Uterus (tissue), 4 donors: ENCODE measurements around the gene FOXA2. TPM values are rescaled to one million over a fixed set of nuclear protein-coding genes. Genes with fewer than 3 reads are reported as not detected.
A peak's percentile ranks its signal among the peaks of the same experiment; 100 is the strongest.

Experiments used
- DNase-seq, 2 donors: peaks; one replicate each; pipeline ENCODE4 v3.0.0-alpha.2; 2019 to 2020
- H3K27ac ChIP-seq, 2 donors: fragments of 200-600 bp; sonication (generic); 1 replicate in 1 of 2; 2 replicates in 1 of 2; pipeline ENCODE4 v1.5.1; 2016 to 2018
- H3K27me3 ChIP-seq, 2 donors: fragments of 200-600 bp; sonication (generic); one replicate each; pipeline ENCODE4 v1.5.1; 2018 to 2019; ENCODE audit warnings: control low read depth in 1 of 2
- H3K36me3 ChIP-seq, 2 donors: fragments of 200-600 bp; sonication (generic); one replicate each; pipeline ENCODE4 v1.5.1; 2019; ENCODE audit warnings: control low read depth in 1 of 2
- H3K4me1 ChIP-seq, 2 donors: fragments of 200-600 bp; sonication (generic); one replicate each; pipeline ENCODE4 v1.5.1; 2018 to 2019; ENCODE audit warnings: control low read depth in 1 of 2
- H3K4me3 ChIP-seq, 2 donors: fragments of 200-600 bp; sonication (generic); 1 replicate in 1 of 2; 2 replicates in 1 of 2; pipeline ENCODE4 v1.5.1; 2018 to 2019; ENCODE audit warnings: mild to moderate bottlenecking in 1 of 2
- H3K9me3 ChIP-seq, 2 donors: fragments of 200-600 bp; sonication (generic); one replicate each; pipeline ENCODE4 v1.5.1; 2019; ENCODE audit warnings: control low read depth in 1 of 2
- POLR2A ChIP-seq, 2 donors: fragments of 450-650 bp; IDR thresholded peaks; one replicate each; pipeline ENCODE4 v1.6.1; 2016; ENCODE audit warnings: antibody characterized with exemption in 2 of 2, mild to moderate bottlenecking in 1 of 2, moderate library complexity in 1 of 2
- intact Hi-C: fragments of 100-400 bp; cut with DNase I; formaldehyde crosslinking; loops from one replicate; pipeline ENCODE4 v1.15.1; 2023; ENCODE audit warnings: low total_unique reads
- total RNA-seq, 4 donors: library from RNA; depleted of rRNA in 3 of 4; stranded (reverse); fragments of >200 nt in 3 of 4; gene quantifications; one replicate each; pipeline versions ENCODE4 v1.1.0 to v1.2.4, GENCODE V29; 2014 to 2023
- TF ChIP-seq, protein P1 (sequence below), 4 experiments: fragments of 200-600 bp in 2 of 4; fragments of 450-650 bp in 2 of 4; sonication (generic) in 2 of 4; IDR thresholded peaks; one replicate each; pipeline ENCODE4 v1.5.1; 2016 to 2019; ENCODE audit warnings: antibody characterized with exemption in 4 of 4, mild to moderate bottlenecking in 2 of 4, moderate library complexity in 1 of 4
- donor health status: DM: yes; HTN: yes; CAD: no.

FOXA2 gene
- total RNA-seq, 4 donors from 2014 or later, result 0.14 TPM; not detected in 3

DNA sequence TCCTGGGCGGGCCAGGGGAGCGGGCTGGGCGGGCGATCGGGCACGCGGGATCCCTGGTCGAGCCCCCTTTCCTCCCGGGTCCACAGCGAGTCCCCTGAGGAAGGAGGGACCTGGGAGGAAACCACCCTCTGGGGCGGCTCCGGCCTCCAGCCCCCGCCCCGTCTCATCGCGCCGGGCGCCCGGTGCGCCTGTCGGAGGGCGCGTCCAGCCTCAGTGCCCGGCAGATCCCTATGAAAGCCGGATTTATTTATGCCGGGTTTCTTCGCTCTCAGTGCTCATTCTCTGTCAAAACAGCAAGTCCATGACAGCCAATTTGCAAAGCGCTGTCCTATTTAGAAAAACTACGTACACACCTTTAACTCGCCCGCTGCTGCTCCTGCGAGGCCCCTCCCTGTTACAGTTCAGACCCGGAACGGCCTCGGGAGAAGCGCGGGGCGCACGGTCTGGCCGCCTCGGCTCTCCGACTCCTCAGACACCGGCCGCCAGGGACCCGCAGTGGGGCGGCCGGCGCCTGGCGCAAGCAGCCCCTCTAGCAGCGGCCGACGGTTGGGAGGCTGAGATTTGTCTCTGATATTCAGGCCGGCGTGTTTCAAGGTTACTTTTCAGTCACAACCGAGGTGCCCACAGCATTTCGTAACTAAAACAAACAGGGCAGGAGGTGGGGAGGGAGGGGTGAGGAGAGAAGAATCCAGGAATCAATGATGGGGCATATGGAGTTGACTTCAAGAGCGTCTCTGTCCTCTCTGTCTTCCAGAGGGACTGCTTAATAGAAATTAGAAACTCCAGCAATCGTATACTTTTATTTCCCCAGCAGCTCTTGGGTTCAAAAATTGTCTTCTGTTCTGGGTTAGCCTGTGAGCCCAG lies 782 bp upstream of the FOXA2 start:
- Histone ChIP-seq H3K4me1 (peaks cover 0 to 6% of the 10 kb centered on the region in 2 donors), H3K27ac (no peak overlapping the region), H3K27me3 (peaks cover 0 to 57% of the 10 kb centered on the region in 2 donors), H3K4me3 (no peak overlapping the region), H3K9me3 (no peaks in the 10 kb centered on the region), H3K36me3 (no peaks in the 10 kb centered on the region)
- intact Hi-C loops, result no loop called here
- no peak for DNase-seq
- TF ChIP-seq, protein P1, sequence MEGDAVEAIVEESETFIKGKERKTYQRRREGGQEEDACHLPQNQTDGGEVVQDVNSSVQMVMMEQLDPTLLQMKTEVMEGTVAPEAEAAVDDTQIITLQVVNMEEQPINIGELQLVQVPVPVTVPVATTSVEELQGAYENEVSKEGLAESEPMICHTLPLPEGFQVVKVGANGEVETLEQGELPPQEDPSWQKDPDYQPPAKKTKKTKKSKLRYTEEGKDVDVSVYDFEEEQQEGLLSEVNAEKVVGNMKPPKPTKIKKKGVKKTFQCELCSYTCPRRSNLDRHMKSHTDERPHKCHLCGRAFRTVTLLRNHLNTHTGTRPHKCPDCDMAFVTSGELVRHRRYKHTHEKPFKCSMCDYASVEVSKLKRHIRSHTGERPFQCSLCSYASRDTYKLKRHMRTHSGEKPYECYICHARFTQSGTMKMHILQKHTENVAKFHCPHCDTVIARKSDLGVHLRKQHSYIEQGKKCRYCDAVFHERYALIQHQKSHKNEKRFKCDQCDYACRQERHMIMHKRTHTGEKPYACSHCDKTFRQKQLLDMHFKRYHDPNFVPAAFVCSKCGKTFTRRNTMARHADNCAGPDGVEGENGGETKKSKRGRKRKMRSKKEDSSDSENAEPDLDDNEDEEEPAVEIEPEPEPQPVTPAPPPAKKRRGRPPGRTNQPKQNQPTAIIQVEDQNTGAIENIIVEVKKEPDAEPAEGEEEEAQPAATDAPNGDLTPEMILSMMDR (IDR thresholded peaks at IDR 0.05), result no peak
- TF ChIP-seq POLR2A (IDR thresholded peaks at IDR 0.05), result no peak

DNA sequence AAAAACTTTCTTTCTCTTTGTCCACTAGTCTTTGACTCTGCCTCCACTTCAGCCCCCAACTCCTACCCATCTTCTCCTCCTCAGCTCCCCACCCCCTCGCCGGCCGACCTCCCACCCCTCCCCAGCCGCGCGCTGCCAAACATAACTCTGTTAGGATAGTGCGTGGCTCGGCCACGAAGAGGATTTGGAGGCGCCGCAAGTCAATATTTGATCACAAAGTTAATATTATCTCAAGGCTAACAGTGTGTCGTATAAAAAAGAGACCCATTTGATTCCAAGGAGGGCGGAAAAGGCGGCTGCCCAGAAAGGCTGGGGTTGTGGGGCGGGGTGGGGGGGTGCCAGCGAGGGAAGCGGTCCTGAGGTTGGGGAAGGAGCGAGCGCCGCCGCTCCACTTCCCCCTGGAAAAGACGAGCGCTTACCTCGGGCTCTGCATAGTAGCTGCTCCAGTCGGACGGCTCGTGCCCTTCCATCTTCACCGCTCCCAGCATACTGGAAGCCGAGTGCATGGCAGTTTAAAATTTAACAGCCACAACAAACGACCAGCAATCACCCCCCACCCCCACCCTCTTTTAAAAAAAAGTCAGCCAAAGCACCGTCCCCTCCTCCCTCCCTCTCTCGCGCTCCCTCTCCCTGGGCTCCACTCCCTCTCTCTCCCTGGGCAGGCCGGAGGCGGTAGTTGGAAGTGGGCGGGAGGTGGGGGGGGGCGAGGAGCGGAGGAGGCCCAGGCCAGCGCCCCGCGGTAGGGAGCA lies 425 bp downstream of the FOXA2 start:
- Histone ChIP-seq H3K27ac (no peak overlapping the region), H3K4me3 (no peak overlapping the region), H3K9me3 (no peaks in the 10 kb centered on the region), H3K27me3 (peaks cover 0 to 69% of the 10 kb centered on the region in 2 donors), H3K36me3 (no peaks in the 10 kb centered on the region), H3K4me1 (peaks cover 0 to 10% of the 10 kb centered on the region in 2 donors)
- TF ChIP-seq, protein P1 (IDR thresholded peaks at IDR 0.05), result no peak
- TF ChIP-seq POLR2A (IDR thresholded peaks at IDR 0.05), result peak in 1 of 2 donors; percentile 17
- intact Hi-C loops, result no loop called here
- DNase-seq, result no peak

DNA sequence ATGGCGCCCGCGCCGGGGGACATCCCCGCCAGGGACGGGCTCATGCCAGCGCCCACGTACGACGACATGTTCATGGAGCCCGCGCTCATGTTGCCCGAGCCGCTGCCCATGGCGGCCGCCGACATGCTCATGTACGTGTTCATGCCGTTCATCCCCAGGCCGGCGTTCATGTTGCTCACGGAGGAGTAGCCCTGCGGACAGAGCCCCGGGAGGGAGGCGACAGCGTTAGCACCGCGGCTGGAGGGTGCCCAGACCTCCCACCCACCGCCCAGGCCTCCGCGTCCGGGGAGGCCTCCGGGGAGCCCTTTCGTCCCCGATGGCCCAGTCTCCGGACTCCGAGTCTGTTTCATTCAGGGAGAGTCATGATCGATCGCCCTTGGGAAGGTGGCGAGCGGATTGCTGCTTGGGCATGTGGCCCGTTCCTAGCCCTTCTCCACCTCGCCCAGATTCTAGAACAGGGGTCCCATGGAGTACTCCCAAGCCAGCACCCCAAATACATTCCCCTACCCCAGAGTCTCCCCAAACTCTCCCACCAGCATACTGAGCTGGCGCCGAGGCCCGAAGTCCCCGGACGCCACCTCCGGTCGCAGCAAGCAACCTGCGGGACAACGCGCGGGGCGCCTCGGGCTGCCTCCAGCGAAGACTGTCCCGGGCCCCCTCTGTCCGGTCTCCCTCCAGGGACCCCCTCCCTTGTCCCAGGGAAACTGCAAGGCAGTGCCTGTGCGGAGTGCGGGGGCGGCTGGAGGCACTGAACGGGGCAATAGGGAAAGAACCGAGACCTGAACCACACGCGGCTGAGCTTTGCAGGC lies 1.2 kb downstream of the FOXA2 start:
- Histone ChIP-seq H3K27ac (no peak overlapping the region), H3K4me1 (peaks cover 0 to 12% of the 10 kb centered on the region in 2 donors), H3K36me3 (no peaks in the 10 kb centered on the region), H3K9me3 (no peaks in the 10 kb centered on the region), H3K27me3 (peaks cover 0 to 70% of the 10 kb centered on the region in 2 donors), H3K4me3 (no peak overlapping the region)
- intact Hi-C loops, result no loop called here
- no peak for DNase-seq
- no peak for TF ChIP-seq POLR2A (IDR thresholded peaks at IDR 0.05)
- TF ChIP-seq, protein P1 (IDR thresholded peaks at IDR 0.05), result no peak

DNA sequence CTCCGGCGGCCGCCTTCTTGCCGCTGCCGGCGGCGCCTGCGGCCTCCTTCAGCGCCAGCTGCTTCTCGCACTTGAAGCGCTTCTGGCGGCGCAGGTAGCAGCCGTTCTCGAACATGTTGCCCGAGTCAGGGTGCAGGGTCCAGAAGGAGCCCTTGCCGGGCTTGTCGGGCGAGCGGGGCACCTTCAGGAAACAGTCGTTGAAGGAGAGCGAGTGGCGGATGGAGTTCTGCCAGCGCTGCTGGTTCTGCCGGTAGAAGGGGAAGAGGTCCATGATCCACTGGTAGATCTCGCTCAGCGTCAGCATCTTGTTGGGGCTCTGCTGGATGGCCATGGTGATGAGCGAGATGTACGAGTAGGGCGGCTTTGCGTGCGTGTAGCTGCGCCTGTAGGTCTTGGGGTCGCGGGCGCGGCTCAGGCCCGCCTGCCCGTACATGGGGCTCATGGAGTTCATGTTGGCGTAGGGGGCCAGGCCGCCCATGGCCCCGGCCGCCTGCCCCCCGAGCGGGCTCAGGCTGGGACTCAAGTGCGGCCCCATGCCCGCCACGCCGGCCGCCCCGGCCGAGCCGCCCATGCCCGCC lies 1.9 kb downstream of the FOXA2 start:
- no peaks in the 10 kb centered on the region for H3K36me3 ChIP-seq
- TF ChIP-seq, protein P1 (IDR thresholded peaks at IDR 0.05), result no peak
- TF ChIP-seq POLR2A (IDR thresholded peaks at IDR 0.05), result no peak
- intact Hi-C loops, result no loop called here
- H3K4me3 ChIP-seq, result no peak overlapping the region
- H3K27me3 ChIP-seq, result peaks cover 0 to 77% of the 10 kb centered on the region in 2 donors
- no peak for DNase-seq
- no peaks in the 10 kb centered on the region for H3K9me3 ChIP-seq
- no peak overlapping the region for H3K27ac ChIP-seq
- H3K4me1 ChIP-seq, result peaks cover 0 to 12% of the 10 kb centered on the region in 2 donors
